GM10248 (cell line): ENCODE measurements around the gene KIAA1217.

Experiments
- CTCF ChIA-PET: fragments of 300-600 bp; sonication (Branson Sonifier 250); formaldehyde crosslinking; extraction: SDS; loops from one replicate; lab custom pipeline; 2021; ENCODE audit warnings: antibody characterized with exemption; lab: Yijun Ruan, JAX
- POLR2A ChIA-PET: fragments of 350-650 bp; sonication (Branson Sonifier 250); formaldehyde crosslinking; extraction: SDS; loops from one replicate; lab custom pipeline; 2020; ENCODE audit warnings: antibody characterized with exemption; lab: Yijun Ruan, JAX
- DNase-seq: peaks from one replicate; pipeline ENCODE4 v3.0.0; 2012; ENCODE audit errors: extremely low spot score
- CTCF ChIP-seq: IDR thresholded peaks from 2 replicates; pipeline ENCODE4 v1.5.1; 2012; ENCODE audit warnings: mild to moderate bottlenecking, low read depth; ENCODE audit errors: extremely low read depth, missing control alignments, control extremely low read depth

KIAA1217 gene

GRCh38 chr10:24208661-24209431 is at the start of gene KIAA1217:
TSS of gene KIAA1217 (plus strand) at chr10:24209138. CDS start at chr10:24209194, 56 bp downstream.
- ChIA-PET CTCF (interaction anchor here (1.0 to 3.5 kb wide), 5 partner anchors 8 to 257 kb away, joined by 3 to 14 read pairs (median 3); no protein-coding TSS in a partner anchor), POLR2A (interaction anchor here (0.8 kb wide), 1 partner anchor 288 kb away, joined by 3 read pairs; no protein-coding TSS in a partner anchor)
- DNase-seq: peak; percentile 39
- no peak for TF ChIP-seq CTCF

GRCh38 chr10:24162206-24162985 is 46.5 kb upstream of the KIAA1217 start:
- ChIA-PET CTCF (interaction anchor here (0.9 kb wide), 1 partner anchor 13 kb away, joined by 3 read pairs; no protein-coding TSS in a partner anchor), POLR2A (no interaction called here)
- no peak for TF ChIP-seq CTCF

GRCh38 chr10:24163485-24163884 is 45.5 kb upstream of the KIAA1217 start:
- CTCF ChIA-PET: no interaction called here
- no peak for DNase-seq
- POLR2A ChIA-PET: no interaction called here
- TF ChIP-seq CTCF: no peak

More at GRCh38 chr10:24162206-24162985, 46.5 kb upstream of the KIAA1217 start:
- no peak for DNase-seq

- no peak for TF ChIP-seq CTCF
- CTCF ChIA-PET: interaction anchor here (1.6 kb wide), 1 partner anchor 8 kb away, joined by 5 read pairs; no protein-coding TSS in a partner anchor
- no peak for DNase-seq
- POLR2A ChIA-PET: no interaction called here
These were observed 40.4 kb upstream of the KIAA1217 start for GRCh38 chr10:24168258-24169170.

- ChIA-PET POLR2A (no interaction called here), CTCF (interaction anchor here (1.6 to 1.9 kb wide), 2 partner anchors 10 to 26 kb away, joined by 5 read pairs; no protein-coding TSS in a partner anchor)
- no peak for DNase-seq
- no peak for TF ChIP-seq CTCF
These were observed 38.7 kb upstream of the KIAA1217 start for GRCh38 chr10:24170199-24170598.

- ChIA-PET CTCF (no interaction called here), POLR2A (no interaction called here)
- DNase-seq: no peak
- no peak for TF ChIP-seq CTCF
These were observed 36.0 kb upstream of the KIAA1217 start for GRCh38 chr10:24172909-24173308.
